B cell (primary cell): ENCODE results near the gene CLCF1. TPM values are rescaled to one million over a fixed set of nuclear protein-coding genes. Genes with fewer than 3 reads are reported as not detected.
A peak's percentile ranks its signal among the peaks of the same experiment; 100 is the strongest.

Experiments used
- ATAC-seq: fragments of 200-7000 bp; cut with Tn5 transposase; one replicate; pipeline ENCODE4 v1.10.0; 2021; ENCODE audit warnings: low read depth, mild to moderate bottlenecking, moderate number of reproducible peaks, moderate library complexity
- CTCF ChIA-PET: fragments of 350-600 bp; sonication (Branson Sonifier 250); formaldehyde crosslinking; loops from one replicate; lab custom pipeline; 2021; ENCODE audit warnings: antibody characterized with exemption, inconsistent platforms; lab: Charles Lee
- POLR2A ChIA-PET: fragments of 350-600 bp; sonication (Branson Sonifier 250); formaldehyde crosslinking; loops from one replicate; lab custom pipeline; 2021; ENCODE audit warnings: antibody characterized with exemption; lab: Charles Lee
- DNase-seq: peaks from one replicate; pipeline ENCODE4 v3.0.0; 2013
- H2AFZ ChIP-seq: 2 replicates; pipeline ENCODE4 v1.6.1; 2012; ENCODE audit warnings: mild to moderate bottlenecking, low read depth, low read length; ENCODE audit not compliant: insufficient read depth, poor library complexity, severe bottlenecking
- H3K27ac ChIP-seq, 2 donors: 1 replicate in 1 of 2; 2 replicates in 1 of 2; pipeline ENCODE4 v1.5.1; 2012 to 2013; ENCODE audit warnings: low read length in 2 of 2, mild to moderate bottlenecking in 2 of 2, moderate library complexity in 1 of 2
- H3K27me3 ChIP-seq, 4 experiments: fragments of 200-600 bp in 1 of 4; sonication (generic) in 1 of 4; replicated peaks in 1 of 4; 1 replicate in 2 of 4; 2 replicates in 2 of 4; pipeline versions ENCODE4 v1.6.1 to v1.7.0; 2013 to 2016; ENCODE audit warnings: low read length in 3 of 4, mild to moderate bottlenecking in 2 of 4, mixed read lengths in 1 of 4, moderate library complexity in 1 of 4; ENCODE audit not compliant: insufficient read depth in 4 of 4, control insufficient read depth in 3 of 4; ENCODE audit errors: control extremely low read depth in 1 of 4
- H3K36me3 ChIP-seq, 2 experiments: replicated peaks in 1 of 2; 1 replicate in 1 of 2; 2 replicates in 1 of 2; pipeline versions ENCODE4 v1.6.1 to v1.7.1; 2013; ENCODE audit warnings: low read length in 1 of 2; ENCODE audit not compliant: insufficient read depth in 2 of 2, control insufficient read depth in 1 of 2; ENCODE audit errors: control extremely low read depth in 1 of 2, extremely low read depth in 1 of 2
- H3K4me1 ChIP-seq, 2 donors: fragments of 200-600 bp in 1 of 2; sonication (generic) in 1 of 2; 1 replicate in 1 of 2; 2 replicates in 1 of 2; pipeline versions ENCODE4 v1.5.1 to v1.6.1; 2013 to 2017; ENCODE audit warnings: low read length in 2 of 2; ENCODE audit not compliant: control insufficient read depth in 2 of 2, insufficient read depth in 2 of 2
- H3K4me2 ChIP-seq: replicated peaks from 2 replicates; pipeline ENCODE3; 2012; ENCODE audit warnings: mild to moderate bottlenecking, low read depth, low read length; ENCODE audit not compliant: poor library complexity, severe bottlenecking
- H3K4me3 ChIP-seq, 5 experiments: fragments of 200-600 bp in 1 of 5; sonication (generic) in 1 of 5; 1 replicate in 3 of 5; 2 replicates in 2 of 5; pipeline versions ENCODE4 v1.5.1 to v1.7.0; 2011 to 2016; ENCODE audit warnings: low read length in 4 of 5, mild to moderate bottlenecking in 4 of 5, low read depth in 2 of 5, control low read depth in 1 of 5, moderate library complexity in 1 of 5; ENCODE audit not compliant: insufficient read depth in 1 of 5; ENCODE audit errors: control extremely low read depth in 1 of 5, extremely low read depth in 1 of 5
- H3K79me2 ChIP-seq: fragments of 200-600 bp; sonication (generic); one replicate; pipeline ENCODE4 v1.6.0; 2016; ENCODE audit warnings: low read length; ENCODE audit not compliant: control insufficient read depth, insufficient read depth
- H3K9ac ChIP-seq: fragments of 200-600 bp; sonication (generic); 2 replicates; pipeline ENCODE4 v1.6.1; 2017; ENCODE audit warnings: mild to moderate bottlenecking, low read length, moderate library complexity
- H3K9me3 ChIP-seq, 3 donors: one replicate each; pipeline versions ENCODE4 v1.6.1 to v1.7.1; 2013; ENCODE audit warnings: low read length in 2 of 3; ENCODE audit not compliant: control insufficient read depth in 2 of 3, insufficient read depth in 1 of 3; ENCODE audit errors: control extremely low read depth in 1 of 3
- H4K20me1 ChIP-seq: 2 replicates; pipeline ENCODE4 v1.6.0; 2012; ENCODE audit warnings: mild to moderate bottlenecking, low read length; ENCODE audit not compliant: insufficient read depth, control insufficient read depth, poor library complexity, severe bottlenecking
- H3K27ac Mint-ChIP-seq: one replicate; pipeline ENCODE4 v1.8.0; 2021; ENCODE audit warnings: mixed read lengths
- H3K27me3 Mint-ChIP-seq: one replicate; pipeline ENCODE4 v1.8.0; 2021; ENCODE audit warnings: mixed read lengths
- H3K4me1 Mint-ChIP-seq: one replicate; pipeline ENCODE4 v1.8.0; 2021; ENCODE audit warnings: mixed read lengths
- H3K4me3 Mint-ChIP-seq: one replicate; pipeline ENCODE4 v1.8.0; 2021; ENCODE audit warnings: mixed read lengths
- H3K9me3 Mint-ChIP-seq: one replicate; pipeline ENCODE4 v1.8.0; 2022; ENCODE audit warnings: mixed read lengths; ENCODE audit not compliant: insufficient read depth
- CTCF ChIP-seq: fragments of 200-600 bp; IDR thresholded peaks from one replicate; pipeline ENCODE4 v1.8.0; 2022; ENCODE audit warnings: antibody characterized with exemption, mild to moderate bottlenecking
- EZH2 ChIP-seq: IDR thresholded peaks from 2 replicates; pipeline ENCODE4 v1.6.1; 2012; ENCODE audit warnings: borderline replicate concordance, low read depth, mild to moderate bottlenecking, moderate library complexity, low read length; ENCODE audit not compliant: insufficient read depth, poor library complexity, severe bottlenecking
- WGBS: methylation state at CpG from one replicate; pipeline ENCODE4 v1.1.5; 2013; ENCODE audit warnings: missing lambda C conversion rate; ENCODE audit not compliant: insufficient coverage; 5-methylcytosine and 5-hydroxymethylcytosine counted together
- intact Hi-C: fragments of 100-400 bp; cut with micrococcal nuclease; formaldehyde crosslinking; loops from one replicate; pipeline ENCODE4 v1.10.0; 2022
- polyA plus RNA-seq: library from polyadenylated mRNA; depleted of rRNA; stranded (reverse); fragments of >200 nt; gene quantifications from 2 replicates; pipeline ENCODE4 v1.2.3, GENCODE V29; 2012
- total RNA-seq, 2 donors: library from RNA; stranded (reverse); fragments of 120-200 nt in 1 of 2; gene quantifications; 1 replicate in 1 of 2; 2 replicates in 1 of 2; pipeline versions ENCODE4 v1.2.3 to v1.2.4, GENCODE V29; 2013 to 2022

CLCF1 gene
- total and polyA plus RNA-seq, 2 donors (not counting 1 experiment from before 2014, with no cell fraction given), result 29.1 to 44.6 TPM

- TF ChIP-seq CTCF, result no peak
- TF ChIP-seq EZH2, result no peak
- no peaks in the 10 kb centered on the region for H3K27me3 ChIP-seq
- 85% methylated on average over 18 of the region's 21 CpGs for WGBS
- H3K9me3 ChIP-seq, result no peaks in the 10 kb centered on the region
- POLR2A ChIA-PET, result interaction anchor here (0.5 to 10.7 kb wide), 20 partner anchors 8 to 1911 kb away, joined by 3 to 195 read pairs (median 10); partner anchors contain the start of genes POLD4, PPP1CA, PTPRCAP and RAD9A
- peak overlapping the region; percentile 43 to 71 for H3K27ac ChIP-seq
- H3K9ac ChIP-seq, result peak overlapping the region; percentile 68
- no peak for ATAC-seq
- peak overlapping the region; percentile 95 for H3K4me2 ChIP-seq
- peak overlapping the region; percentile 83 for H3K4me3 Mint-ChIP-seq
- H2AFZ ChIP-seq, result peak overlapping the region; percentile 53
- H3K36me3 ChIP-seq, result no peaks in the 10 kb centered on the region
- H3K4me1 ChIP-seq, result peaks cover 57 to 64% of the 10 kb centered on the region in 2 donors
- H4K20me1 ChIP-seq, result no peaks in the 10 kb centered on the region
- CTCF ChIA-PET, result interaction anchor here (0.6 to 10.4 kb wide), 18 partner anchors 7 to 74 kb away, joined by 3 to 121 read pairs (median 4); partner anchors contain the start of genes AIP, PPP1CA, PTPRCAP and RAD9A
- peak overlapping the region; percentile 91 for H3K27ac Mint-ChIP-seq
- peaks cover 54% of the 10 kb centered on the region for H3K4me1 Mint-ChIP-seq
- H3K4me3 ChIP-seq, result peak overlapping the region in 4 of 5 experiments; percentile 32 to 38 (median 36)
- H3K9me3 Mint-ChIP-seq, result no peaks in the 10 kb centered on the region
- no peaks in the 10 kb centered on the region for H3K27me3 Mint-ChIP-seq
- intact Hi-C loops, result loop anchor here (1.0 to 2.0 kb wide), 3 partner anchors 9 to 17 kb away; partner anchors contain the start of genes PTPRCAP and RPS6KB2
- peaks cover 22% of the 10 kb centered on the region for H3K79me2 ChIP-seq
- DNase-seq, result no peak
These were observed 46.1 kb upstream of the CLCF1 start for GRCh38 chr11:67419325-67420049.
